Neuronal stem cell (in vitro differentiated cells): Measurements from ENCODE around the gene SLCO2A1.

ENCODE experiments used
- DNase-seq: peaks from one replicate; pipeline ENCODE4 v3.0.0-alpha.2; 2013; ENCODE audit warnings: low spot score
- H2AFZ ChIP-seq: one replicate; pipeline ENCODE4 v1.6.1; 2013; ENCODE audit warnings: mild to moderate bottlenecking, low read length, inconsistent platforms
- H2AK5ac ChIP-seq: 2 replicates; pipeline ENCODE4 v1.6.1; 2013; ENCODE audit warnings: low read depth, mild to moderate bottlenecking, inconsistent platforms, low read length, moderate library complexity, mixed read lengths
- H2BK120ac ChIP-seq: 2 replicates; pipeline ENCODE4 v1.6.1; 2013; ENCODE audit warnings: low read depth, mild to moderate bottlenecking, inconsistent platforms, low read length, moderate library complexity, mixed read lengths
- H2BK12ac ChIP-seq: one replicate; pipeline ENCODE4 v1.6.1; 2013; ENCODE audit warnings: low read length, inconsistent platforms
- H2BK15ac ChIP-seq: 2 replicates; pipeline ENCODE4 v1.6.1; 2013; ENCODE audit warnings: mild to moderate bottlenecking, low read length, inconsistent platforms, mixed read lengths
- H2BK5ac ChIP-seq: one replicate; pipeline ENCODE4 v1.6.1; 2013; ENCODE audit warnings: inconsistent platforms, mild to moderate bottlenecking, low read length, moderate library complexity
- H3K14ac ChIP-seq: one replicate; pipeline ENCODE4 v1.6.1; 2013; ENCODE audit warnings: low read length, inconsistent platforms
- H3K18ac ChIP-seq: 2 replicates; pipeline ENCODE4 v1.6.1; 2013; ENCODE audit warnings: low read length, inconsistent platforms
- H3K23ac ChIP-seq: 2 replicates; pipeline ENCODE4 v1.6.1; 2013; ENCODE audit warnings: low read depth, mild to moderate bottlenecking, mixed read lengths, low read length, inconsistent platforms; ENCODE audit not compliant: poor library complexity
- H3K27ac ChIP-seq: replicated peaks from 3 replicates; pipeline ENCODE4 v1.5.1; 2013; ENCODE audit warnings: low read length, inconsistent platforms
- H3K27me3 ChIP-seq, 3 experiments: 2 replicates each; pipeline ENCODE4 v1.6.1; 2013; ENCODE audit warnings: low read length in 3 of 3, mild to moderate bottlenecking in 2 of 3, inconsistent platforms in 1 of 3, low read depth in 1 of 3, mixed read lengths in 1 of 3, moderate library complexity in 1 of 3; ENCODE audit not compliant: control insufficient read depth in 3 of 3, insufficient read depth in 3 of 3
- H3K36me3 ChIP-seq, 2 donors: replicated peaks in 1 of 2; 2 replicates each; pipeline ENCODE4 v1.6.1; 2013; ENCODE audit warnings: low read length in 2 of 2; ENCODE audit not compliant: control insufficient read depth in 2 of 2, insufficient read depth in 2 of 2
- H3K4ac ChIP-seq: 2 replicates; pipeline ENCODE4 v1.6.1; 2013; ENCODE audit warnings: inconsistent platforms, mild to moderate bottlenecking, low read length, moderate library complexity
- H3K4me1 ChIP-seq, 2 donors: 1 replicate in 1 of 2; 2 replicates in 1 of 2; pipeline ENCODE4 v1.6.1; 2013; ENCODE audit warnings: low read length in 2 of 2, low read depth in 1 of 2; ENCODE audit not compliant: control insufficient read depth in 2 of 2, insufficient read depth in 1 of 2
- H3K4me2 ChIP-seq: one replicate; pipeline ENCODE4 v1.6.1; 2013; ENCODE audit warnings: mild to moderate bottlenecking, low read length, inconsistent platforms; ENCODE audit not compliant: insufficient read depth, poor library complexity, severe bottlenecking
- H3K4me3 ChIP-seq, 2 donors: 2 replicates each; pipeline ENCODE4 v1.5.1; 2013; ENCODE audit warnings: low read length in 2 of 2, mild to moderate bottlenecking in 2 of 2, inconsistent platforms in 1 of 2, moderate library complexity in 1 of 2
- H3K79me1 ChIP-seq: one replicate; pipeline ENCODE4 v1.6.1; 2013; ENCODE audit warnings: low read depth, mild to moderate bottlenecking, inconsistent platforms, low read length, moderate library complexity
- H3K9ac ChIP-seq: one replicate; pipeline ENCODE4 v1.6.1; 2013; ENCODE audit warnings: mild to moderate bottlenecking, low read depth, low read length, inconsistent platforms; ENCODE audit not compliant: poor library complexity
- H3K9me3 ChIP-seq, 2 donors: replicated peaks in 1 of 2; 2 replicates each; pipeline versions ENCODE3 to v1.6.1; 2013; ENCODE audit warnings: low read length in 2 of 2, mild to moderate bottlenecking in 2 of 2, inconsistent platforms in 1 of 2, low read depth in 1 of 2, mixed read lengths in 1 of 2, moderate library complexity in 1 of 2; ENCODE audit not compliant: control insufficient read depth in 2 of 2, insufficient read depth in 1 of 2
- H4K8ac ChIP-seq: one replicate; pipeline ENCODE4 v1.6.1; 2013; ENCODE audit warnings: low read depth, mild to moderate bottlenecking, inconsistent platforms, low read length, moderate library complexity
- H4K91ac ChIP-seq: one replicate; pipeline ENCODE4 v1.6.1; 2013; ENCODE audit warnings: low read length, low read depth, mild to moderate bottlenecking, inconsistent platforms; ENCODE audit not compliant: poor library complexity
- WGBS, 2 donors: extraction: QIAGEN DNeasy Blood & Tissue Kit; methylation state at CpG; one replicate each; pipeline ENCODE4 v1.1.7; 2013; ENCODE audit warnings: missing lambda C conversion rate in 2 of 2, mixed read lengths in 1 of 2; ENCODE audit not compliant: insufficient read length in 2 of 2, insufficient replicate concordance in 1 of 2; ENCODE audit errors: extremely low coverage in 2 of 2; 5-methylcytosine and 5-hydroxymethylcytosine counted together

Gene SLCO2A1

DNA sequence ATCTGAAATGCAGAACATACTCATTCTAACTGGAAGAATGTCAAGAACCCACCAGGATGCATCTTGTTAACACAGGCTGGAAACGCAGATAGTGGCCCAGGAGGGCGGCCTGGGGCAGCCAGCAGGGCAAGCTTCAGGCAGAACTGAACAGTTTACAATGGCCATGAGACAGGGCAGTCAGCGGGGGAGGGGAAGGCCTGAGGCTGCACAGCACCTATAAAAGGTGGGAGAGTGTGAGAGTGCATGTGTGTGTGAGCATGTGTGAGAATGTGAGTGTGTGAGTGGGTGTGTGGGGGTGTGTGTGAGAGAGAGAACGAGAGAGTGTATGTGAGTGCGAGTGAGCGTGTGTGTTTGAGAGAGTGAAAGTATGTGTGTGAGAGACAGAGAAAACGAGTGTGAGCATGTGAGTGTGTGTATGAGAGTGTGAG is 26.8 kb upstream of the SLCO2A1 start:
- Histone ChIP-seq H3K27me3 (peaks cover 0 to 26% (median 0%) of the 10 kb centered on the region in 3 experiments), H3K23ac (no peak overlapping the region)

GRCh38 chr3:134055661-134056060 is 25.9 kb upstream of the SLCO2A1 start:
- H3K9me3 ChIP-seq, result no peaks in the 10 kb centered on the region
- H3K4me3 ChIP-seq, result no peak overlapping the region

More for the DNA sequence above, 26.8 kb upstream of the SLCO2A1 start:
- no peak overlapping the region for H3K9ac ChIP-seq
- H3K4ac ChIP-seq, result no peak overlapping the region
- no peaks in the 10 kb centered on the region for H3K36me3 ChIP-seq
- H3K79me1 ChIP-seq, result no peaks in the 10 kb centered on the region
- H2BK12ac ChIP-seq, result no peak overlapping the region
- no peaks in the 10 kb centered on the region for H3K9me3 ChIP-seq
- no peak overlapping the region for H2BK5ac ChIP-seq
- H2BK15ac ChIP-seq, result no peak overlapping the region
- H2BK120ac ChIP-seq, result no peak overlapping the region
- 100% methylated on average over 4 of the region's 7 CpGs for whole genome bisulfite sequencing, 2 donors
- H3K4me1 ChIP-seq, result peaks cover 20 to 24% of the 10 kb centered on the region in 2 donors
- no peak overlapping the region for H2AK5ac ChIP-seq
- H4K91ac ChIP-seq, result no peak overlapping the region
- peak overlapping the region; percentile 68 for H3K18ac ChIP-seq
- no peak overlapping the region for H4K8ac ChIP-seq
- no peak overlapping the region for H3K27ac ChIP-seq
- no peak overlapping the region for H3K4me3 ChIP-seq
- no peak overlapping the region for H2AFZ ChIP-seq
- DNase-seq, result no peak
- no peak overlapping the region for H3K14ac ChIP-seq
- no peak overlapping the region for H3K4me2 ChIP-seq

GRCh38 chr3:134054881-134055280 is 25.2 kb upstream of the SLCO2A1 start:
- H3K23ac ChIP-seq, result no peak overlapping the region
- no peak overlapping the region for H3K14ac ChIP-seq
- no peak for DNase-seq
- no CpG with 5 or more reads among the region's 3 CpGs for WGBS, 2 donors
- H2AK5ac ChIP-seq, result no peak overlapping the region
- no peak overlapping the region for H2BK5ac ChIP-seq
- no peaks in the 10 kb centered on the region for H3K79me1 ChIP-seq
- H2BK12ac ChIP-seq, result no peak overlapping the region
- no peak overlapping the region for H3K9ac ChIP-seq
- no peaks in the 10 kb centered on the region for H3K36me3 ChIP-seq
- H3K27me3 ChIP-seq, result peaks cover 0 to 23% (median 0%) of the 10 kb centered on the region in 3 experiments
- H3K18ac ChIP-seq, result no peak overlapping the region
- no peak overlapping the region for H3K27ac ChIP-seq
- H2AFZ ChIP-seq, result no peak overlapping the region
- no peaks in the 10 kb centered on the region for H3K9me3 ChIP-seq
- H2BK120ac ChIP-seq, result no peak overlapping the region
- H2BK15ac ChIP-seq, result no peak overlapping the region
- no peak overlapping the region for H4K8ac ChIP-seq
- H3K4me2 ChIP-seq, result no peak overlapping the region
- H3K4me1 ChIP-seq, result peaks cover 5 to 12% of the 10 kb centered on the region in 2 donors
- no peak overlapping the region for H3K4ac ChIP-seq
- no peak overlapping the region for H4K91ac ChIP-seq
- H3K4me3 ChIP-seq, result no peak overlapping the region

More at GRCh38 chr3:134055661-134056060, 25.9 kb upstream of the SLCO2A1 start:
- DNase-seq, result no peak
- Histone ChIP-seq H3K27me3 (peaks cover 0 to 23% (median 0%) of the 10 kb centered on the region in 3 experiments), H2BK12ac (no peak overlapping the region), H4K91ac (no peak overlapping the region), H3K27ac (no peak overlapping the region), H3K18ac (no peak overlapping the region), H3K4ac (no peak overlapping the region), H2AK5ac (no peak overlapping the region), H2BK5ac (no peak overlapping the region), H3K36me3 (no peaks in the 10 kb centered on the region), H2BK120ac (no peak overlapping the region), H3K4me2 (no peak overlapping the region), H4K8ac (no peak overlapping the region), H3K23ac (no peak overlapping the region), H2AFZ (no peak overlapping the region), H3K79me1 (no peaks in the 10 kb centered on the region), H3K9ac (no peak overlapping the region), H3K14ac (no peak overlapping the region), H2BK15ac (no peak overlapping the region), H3K4me1 (peaks cover 12 to 19% of the 10 kb centered on the region in 2 donors)
- no CpG with 5 or more reads among the region's 7 CpGs for WGBS, 2 donors

DNA sequence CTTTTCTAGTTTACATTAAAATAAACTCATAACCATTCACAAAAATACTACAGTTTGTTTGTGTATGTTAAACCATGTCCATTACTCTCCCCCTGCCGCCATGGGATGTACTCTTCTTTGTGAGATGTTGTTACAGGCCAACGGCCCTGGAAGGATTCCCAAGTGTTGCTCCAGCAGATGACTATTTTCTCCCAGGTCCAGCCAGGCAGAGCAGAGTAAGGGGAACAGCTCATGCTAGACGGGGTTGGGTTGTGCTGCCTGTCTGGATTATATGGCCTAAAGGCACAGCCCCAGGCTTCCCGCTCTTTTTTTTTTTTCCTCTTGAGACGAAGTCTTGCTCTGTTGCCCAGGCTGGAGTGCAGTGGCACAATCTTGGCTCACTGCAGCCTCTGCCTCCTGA is 24.5 kb upstream of the SLCO2A1 start:
- no peaks in the 10 kb centered on the region for H3K9me3 ChIP-seq
- H3K4me1 ChIP-seq, result peaks cover 4 to 12% of the 10 kb centered on the region in 2 donors
- no peak overlapping the region for H3K14ac ChIP-seq
- no peak overlapping the region for H3K27ac ChIP-seq
- H2BK15ac ChIP-seq, result no peak overlapping the region
- H2BK5ac ChIP-seq, result no peak overlapping the region
- no peak overlapping the region for H3K9ac ChIP-seq
- no peak overlapping the region for H2AFZ ChIP-seq
- H3K27me3 ChIP-seq, result peaks cover 0 to 23% (median 0%) of the 10 kb centered on the region in 3 experiments
- WGBS, 2 donors, result no CpG with 5 or more reads among the region's 5 CpGs
- no peaks in the 10 kb centered on the region for H3K79me1 ChIP-seq
- H2AK5ac ChIP-seq, result no peak overlapping the region
- no peak overlapping the region for H4K8ac ChIP-seq
- no peak overlapping the region for H2BK12ac ChIP-seq
- H3K36me3 ChIP-seq, result no peaks in the 10 kb centered on the region
- no peak overlapping the region for H2BK120ac ChIP-seq
- H4K91ac ChIP-seq, result no peak overlapping the region
- H3K18ac ChIP-seq, result no peak overlapping the region
- H3K4me3 ChIP-seq, result no peak overlapping the region
- no peak for DNase-seq
- H3K4me2 ChIP-seq, result no peak overlapping the region
- H3K23ac ChIP-seq, result no peak overlapping the region
- no peak overlapping the region for H3K4ac ChIP-seq
